HEK293 (cell line): Measurements from ENCODE around the gene ADD2.

ENCODE experiments used
- CTCF ChIA-PET: fragments of 350-600 bp; formaldehyde crosslinking; extraction: SDS; loops from one replicate; lab custom pipeline; 2021; ENCODE audit warnings: antibody characterized with exemption; lab: Yijun Ruan, JAX
- POLR2A ChIA-PET: fragments of 300-600 bp; formaldehyde crosslinking; extraction: SDS; loops from one replicate; lab custom pipeline; 2020; ENCODE audit warnings: antibody characterized with exemption, inconsistent platforms; lab: Yijun Ruan, JAX
- H3K27ac ChIP-seq: fragments of 200-500 bp; sonication (Bioruptor generic); 2 replicates; pipeline ENCODE4 v1.5.1; 2014; ENCODE audit warnings: low read depth, low read length, control low read depth, inconsistent platforms; ENCODE audit errors: extremely low read depth
- H3K36me3 ChIP-seq, 2 experiments: fragments of 200-500 bp in 1 of 2; sonication (Bioruptor generic) in 1 of 2; 1 replicate in 1 of 2; 2 replicates in 1 of 2; pipeline ENCODE4 v1.5.1; 2014 to 2017; ENCODE audit warnings: inconsistent platforms in 2 of 2, low read length in 2 of 2; ENCODE audit not compliant: control insufficient read depth in 2 of 2, insufficient read depth in 1 of 2
- H3K4me1 ChIP-seq: fragments of 200-500 bp; sonication (Bioruptor generic); 2 replicates; pipeline ENCODE4 v1.5.1; 2014; ENCODE audit warnings: mild to moderate bottlenecking, low read length, inconsistent platforms; ENCODE audit not compliant: control insufficient read depth, insufficient read depth
- H3K4me3 ChIP-seq: 2 replicates; pipeline ENCODE4 v1.5.1; 2011; ENCODE audit warnings: low read depth, mild to moderate bottlenecking, control low read depth, low read length, moderate library complexity
- H3K9me3 ChIP-seq: fragments of 200-500 bp; sonication (Bioruptor generic); 2 replicates; pipeline ENCODE4 v1.5.1; 2014; ENCODE audit warnings: low read depth, low read length, inconsistent platforms; ENCODE audit not compliant: control insufficient read depth, insufficient read depth
- KLF9 ChIP-seq: fragments of 450-650 bp; formaldehyde crosslinking; IDR thresholded peaks from 2 replicates; pipeline ENCODE4 v1.5.1; 2016; ENCODE audit warnings: missing biosample characterization, missing genetic modification characterization, low read depth
- REPIN1 ChIP-seq: fragments of 450-650 bp; formaldehyde crosslinking; IDR thresholded peaks from 2 replicates; pipeline ENCODE4 v1.5.1; 2017; ENCODE audit warnings: missing biosample characterization, missing genetic modification characterization, low read depth
- YY2 ChIP-seq: fragments of 450-650 bp; formaldehyde crosslinking; IDR thresholded peaks from 2 replicates; pipeline ENCODE4 v1.5.1; 2016; ENCODE audit warnings: missing biosample characterization, missing genetic modification characterization
- ZIC2 ChIP-seq: fragments of 450-650 bp; formaldehyde crosslinking; IDR thresholded peaks from 2 replicates; pipeline ENCODE4 v1.5.1; 2016; ENCODE audit warnings: missing biosample characterization, missing genetic modification characterization
- ZNF214 ChIP-seq: fragments of 450-650 bp; formaldehyde crosslinking; IDR thresholded peaks from 2 replicates; pipeline ENCODE4 v1.5.1; 2017; ENCODE audit warnings: missing biosample characterization, mild to moderate bottlenecking, missing genetic modification characterization, borderline replicate concordance
- ZNF292 ChIP-seq: fragments of 450-650 bp; formaldehyde crosslinking; IDR thresholded peaks from 2 replicates; pipeline ENCODE4 v1.5.1; 2016; ENCODE audit warnings: low read depth, missing biosample characterization, missing genetic modification characterization, borderline replicate concordance
- ZNF341 ChIP-seq: fragments of 450-650 bp; formaldehyde crosslinking; IDR thresholded peaks from 2 replicates; pipeline ENCODE4; 2016; ENCODE audit warnings: low read depth, missing biosample characterization, missing genetic modification characterization
- ZNF404 ChIP-seq: fragments of 450-650 bp; formaldehyde crosslinking; IDR thresholded peaks from 2 replicates; pipeline ENCODE4 v1.5.1; 2017; ENCODE audit warnings: missing biosample characterization, missing genetic modification characterization
- ZNF530 ChIP-seq: fragments of 450-650 bp; formaldehyde crosslinking; IDR thresholded peaks from 2 replicates; pipeline ENCODE4 v1.5.1; 2016; ENCODE audit warnings: low read depth, missing biosample characterization, missing genetic modification characterization
- ZNF664 ChIP-seq: fragments of 450-650 bp; formaldehyde crosslinking; IDR thresholded peaks from 2 replicates; pipeline ENCODE4 v1.5.1; 2016; ENCODE audit warnings: missing biosample characterization, missing genetic modification characterization
- ZNF76 ChIP-seq: fragments of 450-650 bp; formaldehyde crosslinking; IDR thresholded peaks from 2 replicates; pipeline ENCODE4; 2016; ENCODE audit warnings: low read depth, missing biosample characterization, missing genetic modification characterization, borderline replicate concordance
- TF ChIP-seq, protein P1 (sequence below): fragments of 450-650 bp; formaldehyde crosslinking; IDR thresholded peaks from 2 replicates; pipeline ENCODE4 v1.5.1; 2017; ENCODE audit warnings: missing biosample characterization, missing genetic modification characterization
- TF ChIP-seq, protein P2 (sequence below): fragments of 450-650 bp; formaldehyde crosslinking; IDR thresholded peaks from 2 replicates; pipeline ENCODE4 v1.5.1; 2016; ENCODE audit warnings: missing biosample characterization, missing genetic modification characterization
- TF ChIP-seq, protein P3 (sequence below): fragments of 450-650 bp; formaldehyde crosslinking; IDR thresholded peaks from 2 replicates; pipeline ENCODE4 v1.5.1; 2016; ENCODE audit warnings: missing biosample characterization, missing genetic modification characterization
- TF ChIP-seq, protein P4 (sequence below): fragments of 450-650 bp; formaldehyde crosslinking; IDR thresholded peaks from 2 replicates; pipeline ENCODE4 v1.5.1; 2016; ENCODE audit warnings: missing biosample characterization, missing genetic modification characterization
- TF ChIP-seq, protein P5 (sequence below): fragments of 450-650 bp; formaldehyde crosslinking; IDR thresholded peaks from 2 replicates; pipeline ENCODE4; 2016; ENCODE audit warnings: missing biosample characterization, missing genetic modification characterization

Gene ADD2

DNA sequence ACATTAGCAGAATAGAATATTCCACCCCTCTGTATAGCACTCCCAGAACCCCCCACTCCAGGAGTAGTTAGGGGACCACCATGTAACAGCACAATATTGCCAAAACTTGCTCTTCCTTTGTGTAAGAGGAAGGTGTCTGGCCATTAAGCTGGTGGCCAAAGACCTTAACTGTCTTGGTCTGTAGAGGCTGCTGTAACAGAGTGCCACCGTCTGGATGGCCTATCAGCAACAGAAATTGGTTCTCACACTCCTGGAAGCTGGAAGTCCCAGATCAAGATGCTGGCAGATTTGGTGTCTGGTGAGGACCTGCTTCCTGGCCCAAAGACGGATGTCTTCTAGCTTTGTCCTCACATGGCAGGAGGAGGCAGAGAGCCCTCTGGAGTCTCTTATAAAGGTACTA lies 152.8 kb downstream of the ADD2 start (continued):
- no peak for TF ChIP-seq ZNF292 (tag by site-specific recombination)
- TF ChIP-seq ZNF341 (tag by site-specific recombination) = no peak
- no peak for TF ChIP-seq ZNF530 (tag by site-specific recombination)
- TF ChIP-seq, protein P1, sequence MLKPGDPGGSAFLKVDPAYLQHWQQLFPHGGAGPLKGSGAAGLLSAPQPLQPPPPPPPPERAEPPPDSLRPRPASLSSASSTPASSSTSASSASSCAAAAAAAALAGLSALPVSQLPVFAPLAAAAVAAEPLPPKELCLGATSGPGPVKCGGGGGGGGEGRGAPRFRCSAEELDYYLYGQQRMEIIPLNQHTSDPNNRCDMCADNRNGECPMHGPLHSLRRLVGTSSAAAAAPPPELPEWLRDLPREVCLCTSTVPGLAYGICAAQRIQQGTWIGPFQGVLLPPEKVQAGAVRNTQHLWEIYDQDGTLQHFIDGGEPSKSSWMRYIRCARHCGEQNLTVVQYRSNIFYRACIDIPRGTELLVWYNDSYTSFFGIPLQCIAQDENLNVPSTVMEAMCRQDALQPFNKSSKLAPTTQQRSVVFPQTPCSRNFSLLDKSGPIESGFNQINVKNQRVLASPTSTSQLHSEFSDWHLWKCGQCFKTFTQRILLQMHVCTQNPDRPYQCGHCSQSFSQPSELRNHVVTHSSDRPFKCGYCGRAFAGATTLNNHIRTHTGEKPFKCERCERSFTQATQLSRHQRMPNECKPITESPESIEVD = no peak
- TF ChIP-seq ZNF76 (tag by site-specific recombination) = no peak
- TF ChIP-seq, protein P2, sequence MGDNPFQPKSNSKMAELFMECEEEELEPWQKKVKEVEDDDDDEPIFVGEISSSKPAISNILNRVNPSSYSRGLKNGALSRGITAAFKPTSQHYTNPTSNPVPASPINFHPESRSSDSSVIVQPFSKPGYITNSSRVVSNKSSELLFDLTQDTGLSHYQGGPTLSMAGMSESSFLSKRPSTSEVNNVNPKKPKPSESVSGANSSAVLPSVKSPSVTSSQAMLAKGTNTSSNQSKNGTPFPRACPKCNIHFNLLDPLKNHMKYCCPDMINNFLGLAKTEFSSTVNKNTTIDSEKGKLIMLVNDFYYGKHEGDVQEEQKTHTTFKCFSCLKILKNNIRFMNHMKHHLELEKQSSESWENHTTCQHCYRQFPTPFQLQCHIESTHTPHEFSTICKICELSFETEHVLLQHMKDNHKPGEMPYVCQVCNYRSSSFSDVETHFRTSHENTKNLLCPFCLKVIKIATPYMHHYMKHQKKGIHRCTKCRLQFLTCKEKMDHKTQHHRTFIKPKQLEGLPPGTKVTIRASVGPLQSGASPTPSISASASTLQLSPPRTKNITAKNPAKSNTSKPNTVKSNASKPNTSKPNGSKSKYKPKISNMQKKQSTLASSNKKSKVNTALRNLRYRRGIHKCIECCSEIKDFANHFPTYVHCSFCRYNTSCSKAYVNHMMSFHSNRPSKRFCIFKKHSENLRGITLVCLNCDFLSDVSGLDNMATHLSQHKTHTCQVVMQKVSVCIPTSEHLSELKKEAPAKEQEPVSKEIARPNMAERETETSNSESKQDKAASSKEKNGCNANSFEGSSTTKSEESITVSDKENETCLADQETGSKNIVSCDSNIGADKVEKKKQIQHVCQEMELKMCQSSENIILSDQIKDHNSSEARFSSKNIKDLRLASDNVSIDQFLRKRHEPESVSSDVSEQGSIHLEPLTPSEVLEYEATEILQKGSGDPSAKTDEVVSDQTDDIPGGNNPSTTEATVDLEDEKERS (tag by site-specific recombination) = no peak

DNA sequence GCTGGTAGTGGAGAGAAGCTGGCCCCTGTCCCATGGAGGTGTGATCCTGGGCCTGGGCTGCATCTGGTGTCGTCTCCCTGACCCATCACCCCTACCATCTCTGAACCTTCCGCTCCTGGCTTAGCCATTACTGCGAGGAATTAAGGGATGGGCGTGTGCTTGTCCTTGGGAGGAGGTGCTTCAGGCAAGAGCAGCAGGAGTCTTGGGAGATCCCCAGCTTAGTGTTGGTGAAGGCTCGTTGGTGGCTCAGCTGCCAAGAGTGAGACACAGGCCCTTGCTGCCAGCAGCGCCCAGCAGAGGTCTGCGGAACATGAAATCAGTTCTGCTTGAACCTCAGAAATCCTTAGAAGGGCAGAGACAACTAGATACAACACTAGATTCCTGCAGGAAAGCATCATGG lies 154.5 kb downstream of the ADD2 start:
- Histone ChIP-seq H3K4me1 (no peaks in the 10 kb centered on the region), H3K36me3 (no peaks in the 10 kb centered on the region), H3K4me3 (no peak overlapping the region), H3K9me3 (no peaks in the 10 kb centered on the region), H3K27ac (no peak overlapping the region)
- CTCF ChIA-PET = interaction anchor here (1.0 kb wide), 1 partner anchor 13 kb away, joined by 4 read pairs; no protein-coding TSS in a partner anchor
- TF ChIP-seq ZNF664 = no peak
- TF ChIP-seq ZNF404 (tag by site-specific recombination) = no peak
- TF ChIP-seq ZIC2 (tag by site-specific recombination) = no peak
- TF ChIP-seq, protein P3, sequence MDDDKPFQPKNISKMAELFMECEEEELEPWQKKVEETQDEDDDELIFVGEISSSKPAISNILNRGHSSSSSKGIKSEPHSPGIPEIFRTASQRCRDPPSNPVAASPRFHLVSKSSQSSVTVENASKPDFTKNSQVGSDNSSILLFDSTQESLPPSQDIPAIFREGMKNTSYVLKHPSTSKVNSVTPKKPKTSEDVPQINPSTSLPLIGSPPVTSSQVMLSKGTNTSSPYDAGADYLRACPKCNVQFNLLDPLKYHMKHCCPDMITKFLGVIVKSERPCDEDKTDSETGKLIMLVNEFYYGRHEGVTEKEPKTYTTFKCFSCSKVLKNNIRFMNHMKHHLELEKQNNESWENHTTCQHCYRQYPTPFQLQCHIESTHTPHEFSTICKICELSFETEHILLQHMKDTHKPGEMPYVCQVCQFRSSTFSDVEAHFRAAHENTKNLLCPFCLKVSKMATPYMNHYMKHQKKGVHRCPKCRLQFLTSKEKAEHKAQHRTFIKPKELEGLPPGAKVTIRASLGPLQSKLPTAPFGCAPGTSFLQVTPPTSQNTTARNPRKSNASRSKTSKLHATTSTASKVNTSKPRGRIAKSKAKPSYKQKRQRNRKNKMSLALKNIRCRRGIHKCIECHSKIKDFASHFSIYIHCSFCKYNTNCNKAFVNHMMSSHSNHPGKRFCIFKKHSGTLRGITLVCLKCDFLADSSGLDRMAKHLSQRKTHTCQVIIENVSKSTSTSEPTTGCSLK (tag by site-specific recombination) = no peak
- TF ChIP-seq ZNF214 (tag by site-specific recombination) = no peak
- TF ChIP-seq REPIN1 = no peak
- no peak for TF ChIP-seq YY2 (tag by site-specific recombination)
- TF ChIP-seq, protein P4, sequence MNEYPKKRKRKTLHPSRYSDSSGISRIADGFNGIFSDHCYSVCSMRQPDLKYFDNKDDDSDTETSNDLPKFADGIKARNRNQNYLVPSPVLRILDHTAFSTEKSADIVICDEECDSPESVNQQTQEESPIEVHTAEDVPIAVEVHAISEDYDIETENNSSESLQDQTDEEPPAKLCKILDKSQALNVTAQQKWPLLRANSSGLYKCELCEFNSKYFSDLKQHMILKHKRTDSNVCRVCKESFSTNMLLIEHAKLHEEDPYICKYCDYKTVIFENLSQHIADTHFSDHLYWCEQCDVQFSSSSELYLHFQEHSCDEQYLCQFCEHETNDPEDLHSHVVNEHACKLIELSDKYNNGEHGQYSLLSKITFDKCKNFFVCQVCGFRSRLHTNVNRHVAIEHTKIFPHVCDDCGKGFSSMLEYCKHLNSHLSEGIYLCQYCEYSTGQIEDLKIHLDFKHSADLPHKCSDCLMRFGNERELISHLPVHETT (tag by site-specific recombination) = no peak
- TF ChIP-seq KLF9 = no peak
- TF ChIP-seq, protein P5, sequence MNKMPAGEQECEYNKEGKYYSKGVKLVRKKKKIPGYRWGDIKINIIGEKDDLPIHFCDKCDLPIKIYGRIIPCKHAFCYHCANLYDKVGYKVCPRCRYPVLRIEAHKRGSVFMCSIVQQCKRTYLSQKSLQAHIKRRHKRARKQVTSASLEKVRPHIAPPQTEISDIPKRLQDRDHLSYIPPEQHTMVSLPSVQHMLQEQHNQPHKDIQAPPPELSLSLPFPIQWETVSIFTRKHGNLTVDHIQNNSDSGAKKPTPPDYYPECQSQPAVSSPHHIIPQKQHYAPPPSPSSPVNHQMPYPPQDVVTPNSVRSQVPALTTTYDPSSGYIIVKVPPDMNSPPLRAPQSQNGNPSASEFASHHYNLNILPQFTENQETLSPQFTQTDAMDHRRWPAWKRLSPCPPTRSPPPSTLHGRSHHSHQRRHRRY = no peak
- POLR2A ChIA-PET = no interaction called here
